GM19099 (cell line): ENCODE results near the gene ATG5.

Source experiments
- POLR2A ChIP-seq: IDR thresholded peaks from 3 replicates; pipeline ENCODE4 v1.6.1; 2011; ENCODE audit warnings: low read depth; ENCODE audit not compliant: insufficient read length; ENCODE audit errors: extremely low read depth

ATG5 gene

DNA sequence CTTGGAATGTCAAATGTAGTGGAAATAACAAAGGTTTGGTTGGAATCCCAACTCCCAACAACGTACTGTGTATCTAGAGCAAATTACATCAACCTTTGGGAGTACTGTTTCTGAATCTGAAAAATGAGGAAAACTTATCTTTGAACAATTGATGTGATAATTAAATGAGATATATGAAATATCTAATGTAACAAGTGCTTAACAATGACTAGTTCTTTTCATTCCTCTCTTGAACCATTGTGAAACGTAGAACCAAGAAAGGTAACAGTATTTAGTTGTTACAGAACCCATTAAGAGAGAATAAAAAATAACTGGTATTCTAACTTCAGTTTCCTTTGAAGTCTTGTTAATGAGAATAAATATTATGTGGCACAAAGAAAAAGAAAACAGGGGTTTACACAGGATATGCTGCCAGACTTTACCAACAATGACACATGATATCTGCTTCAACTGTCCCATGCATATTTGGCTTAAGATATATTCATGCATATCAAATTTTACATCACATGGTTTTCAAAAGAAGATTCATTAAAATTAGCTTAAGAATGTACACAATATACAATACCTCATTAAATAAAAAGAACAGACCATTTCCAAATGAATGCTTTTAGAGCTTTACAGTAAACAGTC, 111.8 kb downstream of the ATG5 start:
- TF ChIP-seq POLR2A, result no peak

DNA sequence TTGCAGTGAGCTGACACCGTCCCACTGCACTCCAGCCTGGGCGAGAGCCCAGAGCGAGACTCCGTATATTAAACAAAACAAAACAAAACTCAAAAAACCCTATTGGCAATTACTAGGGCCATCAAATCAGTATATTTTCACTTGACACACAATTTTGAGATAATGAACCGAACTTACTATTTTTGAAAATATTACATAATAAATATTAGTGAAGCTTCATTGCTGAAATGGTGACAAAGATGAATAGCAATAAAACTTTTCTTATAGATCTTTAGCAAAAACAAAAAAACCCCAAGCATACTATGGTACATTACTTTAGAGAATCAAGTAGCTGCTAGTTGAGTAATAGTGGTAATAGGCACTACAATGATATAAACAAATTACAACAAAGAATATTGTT, 113.0 kb downstream of the ATG5 start:
- no peak for TF ChIP-seq POLR2A

DNA sequence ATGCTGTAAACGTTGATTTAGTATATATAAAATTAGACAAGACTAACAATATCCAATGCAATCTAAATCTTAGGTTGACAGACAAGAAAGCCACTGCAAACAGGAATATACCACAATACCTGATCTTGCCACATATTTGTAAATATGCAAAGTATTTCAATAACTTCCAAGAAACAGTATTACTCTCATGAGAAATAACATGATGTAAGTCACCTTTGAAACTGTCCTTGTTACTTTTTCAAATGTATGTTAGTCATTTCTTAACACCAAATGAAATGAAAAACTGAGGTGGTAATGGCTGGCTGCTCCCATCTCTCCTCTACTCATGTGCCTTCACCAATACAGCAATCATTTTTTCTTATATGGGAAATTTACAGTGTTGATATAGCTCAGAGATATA, 118.7 kb downstream of the ATG5 start:
- no peak for TF ChIP-seq POLR2A

DNA sequence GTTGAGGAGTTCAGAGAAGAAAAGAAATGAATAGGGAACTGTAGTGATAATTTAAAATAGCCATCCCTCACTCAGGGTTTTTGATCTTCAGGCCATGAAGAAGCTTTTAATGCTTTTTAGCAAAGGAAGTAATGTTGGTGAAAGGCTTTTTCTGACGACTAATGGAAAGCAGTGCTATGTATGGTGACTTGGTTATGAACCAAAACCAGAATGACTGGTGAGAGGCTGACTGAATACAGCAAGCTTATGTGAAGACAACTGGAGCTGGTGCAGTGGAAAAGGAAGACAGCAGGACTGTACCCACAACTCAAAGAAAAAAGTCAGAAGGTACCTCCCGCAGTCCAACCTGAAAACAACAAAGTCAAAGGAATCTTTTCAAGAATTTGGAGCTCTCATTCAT, 120.6 kb downstream of the ATG5 start:
- no peak for TF ChIP-seq POLR2A

DNA sequence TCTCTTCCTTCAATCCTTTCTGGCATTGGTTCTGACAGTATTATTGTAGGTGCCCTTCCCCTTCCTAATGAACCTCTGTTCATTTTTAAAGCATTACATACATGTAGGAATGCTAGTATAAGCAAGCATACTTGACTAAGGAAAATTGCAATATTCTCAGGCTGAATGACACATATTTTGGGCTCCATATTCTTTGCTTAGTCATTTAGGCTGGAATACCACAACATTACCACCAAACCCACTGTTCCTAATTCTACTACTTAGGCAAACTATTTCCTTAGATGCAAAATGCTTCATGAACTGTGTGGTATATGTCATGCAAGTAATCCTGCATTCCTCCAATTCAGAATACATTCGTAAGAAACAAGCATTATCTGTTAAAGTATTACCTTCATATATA, 125.6 kb downstream of the ATG5 start:
- TF ChIP-seq POLR2A, result no peak

DNA sequence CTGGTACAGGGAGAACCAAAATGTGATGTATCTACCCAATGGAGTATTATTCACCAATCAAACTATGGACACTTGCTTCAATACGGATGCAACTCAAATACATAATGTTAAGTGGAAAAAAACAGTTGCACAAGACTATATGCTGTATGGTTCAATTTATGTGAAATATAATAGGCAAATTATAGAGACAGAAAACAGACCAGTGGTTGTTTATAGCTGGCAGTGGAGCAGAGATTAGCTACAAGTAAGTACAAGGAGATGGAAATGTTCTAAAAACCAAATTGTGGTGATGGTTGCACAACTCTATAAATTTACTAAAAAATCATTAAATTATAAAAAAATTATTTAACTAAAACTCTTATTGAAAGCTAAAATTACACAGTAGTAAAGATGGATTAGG, 126.2 kb downstream of the ATG5 start:
- TF ChIP-seq POLR2A, result no peak

DNA sequence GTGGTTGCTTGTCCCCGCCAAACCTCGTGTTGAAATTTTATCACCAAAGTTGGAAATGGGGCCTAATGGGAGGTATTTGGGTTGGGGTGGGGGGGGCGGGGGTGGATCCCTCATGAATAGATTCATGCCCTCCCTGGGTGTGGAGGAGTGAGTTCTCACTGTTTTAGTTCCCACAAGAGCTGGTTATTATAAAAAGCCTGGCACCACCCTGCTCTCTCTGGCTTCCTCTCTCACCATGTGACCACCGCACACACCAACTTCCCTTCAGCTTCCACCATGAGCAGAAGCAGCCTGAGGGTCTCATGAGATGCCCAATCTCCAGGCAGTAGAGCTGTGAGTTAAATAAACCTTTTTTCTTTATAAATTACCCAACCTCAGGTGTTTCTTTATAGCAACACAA, 128.1 kb downstream of the ATG5 start:
- TF ChIP-seq POLR2A, result no peak

DNA sequence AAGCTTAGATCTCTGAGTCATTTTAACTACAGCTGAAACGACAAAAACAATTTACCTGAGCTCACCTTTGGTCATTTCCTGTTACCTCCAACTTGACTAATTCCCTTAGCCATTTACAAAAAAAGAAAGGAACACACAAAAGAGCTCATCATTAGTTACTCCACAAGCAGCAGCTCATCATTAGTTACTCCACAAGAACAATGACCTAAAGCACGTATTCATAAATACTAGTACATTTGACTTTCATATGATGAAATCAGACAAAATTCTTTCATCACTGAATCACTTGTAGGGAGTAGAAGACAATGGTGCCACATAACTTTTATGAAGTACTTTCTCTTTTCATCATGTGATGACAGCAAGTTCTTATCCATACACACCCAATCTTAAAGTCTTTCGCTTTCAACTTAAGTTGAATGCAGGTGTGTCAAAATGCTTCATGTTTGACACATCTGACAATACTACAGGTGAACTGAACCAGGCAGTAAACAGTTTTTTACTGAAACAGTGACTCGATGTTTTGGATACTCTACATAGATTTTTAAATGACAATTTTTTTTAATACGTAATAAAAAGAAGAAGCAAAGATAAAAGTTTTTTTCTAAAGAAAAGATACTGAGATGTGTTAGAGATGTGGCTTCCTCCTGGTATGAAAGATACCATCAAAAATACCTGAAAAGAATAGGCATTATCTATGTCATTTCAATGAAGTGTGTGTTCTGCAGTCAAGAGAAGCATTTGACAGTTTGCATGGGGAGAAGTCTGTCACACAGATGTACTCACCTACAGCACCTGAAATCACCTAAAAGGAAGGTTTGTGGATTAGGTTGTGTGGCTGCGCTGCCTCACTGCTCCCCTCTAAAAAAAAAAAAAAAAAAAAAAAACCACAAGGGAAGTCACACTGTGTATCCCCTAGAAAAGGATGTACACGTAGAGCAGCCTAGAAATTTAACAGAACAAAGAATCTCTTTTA, 130.3 kb downstream of the ATG5 start:
- TF ChIP-seq POLR2A, result no peak

DNA sequence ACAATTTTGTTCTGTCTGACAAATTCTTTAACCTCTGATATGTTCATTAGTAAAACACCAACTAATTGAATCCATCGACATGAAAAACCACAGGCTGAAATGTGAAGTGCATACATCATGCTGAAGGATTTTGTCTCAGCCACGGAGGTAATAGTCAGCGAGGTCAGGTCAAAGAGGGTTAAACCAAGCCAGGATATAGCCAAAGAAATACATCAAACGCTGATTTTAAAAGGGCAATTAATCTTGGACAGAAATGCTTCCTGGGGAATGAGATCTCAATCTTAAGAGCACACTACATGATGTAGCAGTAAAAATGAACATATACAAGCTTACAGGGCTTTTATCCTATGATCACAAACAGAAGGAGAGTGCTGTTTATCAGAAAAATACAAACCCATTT, 132.7 kb downstream of the ATG5 start:
- no peak for TF ChIP-seq POLR2A

DNA sequence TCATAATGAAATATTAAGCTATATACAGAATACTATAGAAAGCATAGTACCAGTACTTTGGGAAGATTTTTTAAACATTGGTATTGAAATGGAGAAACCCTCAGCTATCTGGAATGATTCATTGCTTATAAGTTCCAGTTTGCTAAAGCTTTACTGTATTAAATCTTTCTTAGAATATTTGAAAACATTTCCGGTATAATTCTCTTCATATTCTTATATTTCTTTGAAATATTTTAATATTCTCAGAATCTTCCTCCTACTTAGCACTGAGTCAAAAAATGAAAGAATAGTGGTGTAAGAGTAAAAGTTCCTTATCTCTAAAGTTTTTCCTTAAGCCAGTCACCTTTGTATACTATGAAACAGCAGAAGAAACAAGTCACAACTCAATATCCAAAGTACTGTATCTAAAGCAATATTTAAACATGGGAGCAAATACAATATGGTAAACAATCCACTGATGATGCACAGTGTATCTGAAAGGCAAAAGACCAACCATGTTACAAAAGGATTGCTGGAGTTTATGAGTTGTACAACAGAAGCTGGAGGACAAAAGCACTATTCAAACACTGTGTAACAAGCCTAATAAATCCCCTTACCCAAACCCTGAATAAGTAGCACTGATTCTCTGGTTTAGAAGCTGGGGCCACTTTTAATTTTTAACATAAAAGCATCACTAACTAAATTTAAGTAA, 137.3 kb downstream of the ATG5 start:
- no peak for TF ChIP-seq POLR2A

DNA sequence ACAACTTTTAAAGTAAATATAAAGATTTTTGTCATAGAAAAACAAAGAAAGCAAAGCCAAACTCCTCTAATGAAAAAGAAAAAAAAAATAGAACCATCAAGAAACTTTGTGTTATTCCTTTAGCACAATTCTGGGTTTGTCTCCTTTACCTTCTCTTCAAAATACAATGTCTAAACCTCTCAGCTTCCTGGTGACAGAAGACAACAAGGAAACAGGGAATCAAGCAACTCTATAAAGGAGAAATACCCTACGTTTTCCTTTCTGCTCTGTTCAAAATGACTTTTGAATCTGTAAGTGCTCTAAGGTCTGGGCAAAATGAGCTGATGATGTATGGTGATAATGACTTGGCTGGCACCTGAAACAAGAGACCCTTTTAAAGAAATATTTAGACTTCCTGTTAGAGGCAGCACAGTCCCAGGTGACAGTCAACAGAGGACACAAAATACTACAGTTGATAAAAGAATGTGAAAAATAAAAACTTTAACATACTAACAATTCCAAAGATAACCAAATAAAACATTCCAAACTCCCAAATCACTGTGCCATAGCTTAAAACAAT, 138.1 kb downstream of the ATG5 start:
- TF ChIP-seq POLR2A, result no peak

DNA sequence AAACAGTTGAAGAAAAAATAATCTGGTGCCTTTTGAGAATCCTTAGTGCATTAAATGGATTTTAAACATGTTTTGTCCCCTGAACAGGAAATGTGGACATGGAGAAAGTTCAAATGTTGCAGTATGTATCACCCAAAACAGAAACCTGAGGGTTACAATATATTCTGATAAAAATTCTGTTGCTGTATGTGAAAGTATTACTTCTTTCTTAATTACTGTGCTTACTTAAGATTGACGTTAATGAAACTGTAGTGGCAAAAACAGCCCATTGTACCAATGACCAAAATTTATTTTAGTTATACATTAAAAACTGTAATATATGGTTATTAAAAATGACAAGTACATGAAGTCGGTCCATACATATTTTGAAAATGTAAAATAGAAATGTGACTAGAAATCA, 138.8 kb downstream of the ATG5 start:
- TF ChIP-seq POLR2A, result no peak

DNA sequence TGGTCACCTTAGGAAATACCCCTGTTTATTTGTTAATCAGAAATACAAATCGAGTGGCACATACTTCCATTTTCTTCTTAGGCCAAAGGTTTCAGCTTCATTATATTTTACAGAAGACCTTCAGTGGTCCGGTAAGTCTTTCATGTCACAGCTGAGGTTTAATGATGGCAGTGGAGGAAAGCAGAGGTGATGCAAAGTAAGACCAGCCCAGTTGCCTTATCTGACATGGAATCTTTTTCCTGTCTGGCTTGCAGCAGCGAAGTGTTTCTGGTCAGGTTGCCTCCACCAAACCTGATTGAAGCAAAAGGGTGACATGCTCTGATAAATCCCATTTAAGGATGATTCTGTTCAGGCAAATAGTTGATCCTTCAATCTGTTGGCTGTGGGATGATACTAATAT, 139.4 kb downstream of the ATG5 start:
- TF ChIP-seq POLR2A, result no peak

DNA sequence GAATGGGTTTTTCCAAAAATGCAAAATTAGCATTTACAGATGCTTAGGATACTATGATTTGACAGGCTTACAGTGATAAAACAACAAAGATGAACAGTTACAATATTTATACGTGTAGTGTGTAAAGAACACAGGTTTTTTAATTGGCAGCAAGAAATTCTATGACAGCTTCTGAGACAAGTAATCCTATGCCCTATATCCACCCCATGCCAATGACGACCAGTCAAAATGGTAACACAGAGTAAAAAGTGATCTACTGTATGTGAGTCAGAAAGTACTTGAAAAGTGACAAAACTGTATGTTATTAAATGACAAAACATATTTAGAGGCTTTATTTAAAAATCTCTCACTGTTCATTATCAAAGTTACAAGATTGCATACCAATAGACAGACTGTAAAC, 139.9 kb downstream of the ATG5 start:
- TF ChIP-seq POLR2A, result no peak

DNA sequence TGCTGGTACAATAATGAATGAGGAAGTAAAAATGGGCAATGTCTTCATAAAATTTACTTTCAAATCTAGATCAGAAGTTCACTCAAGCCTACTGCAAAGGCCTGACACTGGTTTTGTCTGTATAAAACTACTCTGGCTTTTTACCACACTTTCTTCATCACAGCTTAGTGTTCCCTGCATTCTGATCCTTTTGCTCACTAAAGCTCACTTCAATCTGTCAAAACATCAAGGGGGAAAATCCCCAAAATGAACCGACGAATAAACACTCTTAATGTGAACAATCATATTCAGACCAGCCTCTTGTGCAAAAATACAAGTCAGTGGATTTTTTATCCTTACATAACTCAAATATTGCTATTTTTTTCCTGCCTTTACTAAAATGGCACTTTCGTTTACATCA, 140.9 kb downstream of the ATG5 start:
- TF ChIP-seq POLR2A, result no peak

DNA sequence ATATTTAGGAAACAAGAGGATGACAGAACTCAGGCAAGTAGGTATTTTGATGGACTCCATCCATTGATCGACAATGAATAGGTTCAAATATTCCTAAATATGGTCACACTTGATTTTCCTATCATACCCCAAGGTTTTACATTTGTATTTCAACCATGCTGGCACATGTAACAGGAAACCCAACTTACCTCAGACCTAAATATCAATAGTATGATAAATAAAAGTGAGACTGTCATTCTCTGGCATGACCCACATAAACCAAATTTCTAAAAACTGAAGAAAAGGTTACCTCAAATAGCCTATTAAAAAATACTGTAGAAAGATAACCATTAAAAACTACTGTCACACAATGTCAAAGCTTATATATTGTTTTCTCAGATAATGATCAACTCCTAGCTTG, 142.1 kb downstream of the ATG5 start:
- TF ChIP-seq POLR2A, result no peak

DNA sequence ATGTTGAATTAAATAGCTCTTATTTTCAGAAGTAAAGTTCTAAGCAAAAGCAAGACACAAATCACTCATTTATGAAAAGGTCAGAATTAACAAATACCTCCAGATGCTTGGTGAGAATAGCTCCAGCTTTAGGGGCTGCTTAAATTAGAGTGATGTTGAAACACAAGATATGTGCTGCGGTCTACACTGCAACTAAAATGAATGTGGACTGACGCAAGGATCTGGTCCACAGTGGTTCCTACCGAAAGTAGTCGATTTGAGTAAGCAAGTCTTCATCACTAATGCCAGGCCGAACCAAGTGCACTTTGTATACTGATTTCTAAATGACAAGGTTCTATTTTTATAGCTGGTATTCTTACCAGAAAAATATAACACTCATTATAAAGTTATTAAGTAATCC, 143.1 kb downstream of the ATG5 start:
- TF ChIP-seq POLR2A, result no peak
